GM12878 (cell line): ENCODE results near the gene SPRING1. TPM values are rescaled to one million over a fixed set of nuclear protein-coding genes. Genes with fewer than 3 reads are reported as not detected.
A peak's percentile ranks its signal among the peaks of the same experiment; 100 is the strongest.

Source experiments
- ATAC-seq: fragments of 200-7000 bp; cut with Tn5 transposase; 3 replicates; pipeline ENCODE4 v1.9.1; 2020; ENCODE audit warnings: mild to moderate bottlenecking, moderate library complexity
- BruUV-seq: library from RNA; stranded (reverse); fragments of 400-500 nt; replicated peaks from 2 replicates; lab custom pipeline; 2021; lab: Mats Ljungman, UMichigan
- CTCF ChIA-PET: fragments of 300-600 bp; sonication (Branson Sonifier 250); formaldehyde crosslinking; extraction: SDS; loops from one replicate; lab custom pipeline; 2021; ENCODE audit warnings: inconsistent platforms; lab: Yijun Ruan, JAX
- POLR2A ChIA-PET: fragments of 350-600 bp; formaldehyde crosslinking; extraction: SDS; loops from one replicate; lab custom pipeline; 2021; ENCODE audit warnings: inconsistent platforms; lab: Charles Lee
- RAD21 ChIA-PET: fragments of 300-600 bp; sonication (Branson Sonifier 250); formaldehyde crosslinking; loops from one replicate; lab custom pipeline; 2023; ENCODE audit warnings: antibody characterized with exemption; ENCODE audit not compliant: unreplicated experiment; lab: Charles Lee
- SMC1A ChIA-PET: fragments of 300-600 bp; sonication (Branson Sonifier 250); formaldehyde crosslinking; loops from one replicate; lab custom pipeline; 2023; ENCODE audit not compliant: unreplicated experiment, uncharacterized antibody; lab: Charles Lee
- DNase-seq: peaks from one replicate; pipeline ENCODE4 v3.0.0-alpha.2; 2011; ENCODE audit warnings: low read depth, low spot score
- FAIRE-seq: peaks from 3 replicates; lab custom pipeline; 2011; peaks lifted over from hg19 to GRCh38; lab: Jason Lieb, UNC
- H2AFZ ChIP-seq: 2 replicates; pipeline ENCODE4 v1.6.0; 2011; ENCODE audit warnings: low read depth, low read length, control low read depth; ENCODE audit not compliant: control insufficient read depth
- H3K27ac ChIP-seq: 2 replicates; pipeline ENCODE4 v1.5.1; 2011; ENCODE audit warnings: control low read depth; ENCODE audit not compliant: control insufficient read depth, insufficient read depth
- H3K27me3 ChIP-seq, 2 experiments: replicated peaks in 1 of 2; 2 replicates each; pipeline versions ENCODE4 v1.6.0 to v1.6.1; 2011; ENCODE audit warnings: low read length in 1 of 2; ENCODE audit not compliant: control insufficient read depth in 2 of 2, insufficient read depth in 2 of 2
- H3K36me3 ChIP-seq, 2 experiments: 2 replicates each; pipeline ENCODE4 v1.5.1; 2011; ENCODE audit warnings: low read length in 1 of 2; ENCODE audit not compliant: control insufficient read depth in 2 of 2, insufficient read depth in 2 of 2
- H3K4me1 ChIP-seq: 2 replicates; pipeline ENCODE4 v1.6.1; 2011; ENCODE audit warnings: mild to moderate bottlenecking, low read length, moderate library complexity, mixed read lengths; ENCODE audit not compliant: control insufficient read depth, insufficient read depth
- H3K4me2 ChIP-seq: 2 replicates; pipeline ENCODE4 v1.6.0; 2011; ENCODE audit warnings: control low read depth; ENCODE audit not compliant: control insufficient read depth, insufficient read depth
- H3K4me3 ChIP-seq: fragments of 200-600 bp; sonication (generic); 2 replicates; pipeline ENCODE4 v1.5.1; 2016
- H3K79me2 ChIP-seq: 2 replicates; pipeline ENCODE4 v1.6.0; 2011; ENCODE audit warnings: low read length; ENCODE audit not compliant: control insufficient read depth, insufficient read depth
- H3K9ac ChIP-seq: 2 replicates; pipeline ENCODE4 v1.8.0; 2011; ENCODE audit warnings: low read length, control low read depth, mixed read lengths; ENCODE audit not compliant: control insufficient read depth, insufficient read depth
- H3K9me3 ChIP-seq: replicated peaks from 3 replicates; pipeline ENCODE4 v1.5.1; 2011; ENCODE audit warnings: mild to moderate bottlenecking, low read length; ENCODE audit not compliant: control insufficient read depth, insufficient read depth
- H4K20me1 ChIP-seq: 2 replicates; pipeline ENCODE4 v1.6.0; 2011; ENCODE audit not compliant: control insufficient read depth, insufficient read depth
- PAX5 ChIP-seq: IDR thresholded peaks from 2 replicates; pipeline ENCODE4 v1.6.1; 2011; ENCODE audit warnings: low read depth, low read length, borderline replicate concordance
- RUNX3 ChIP-seq: IDR thresholded peaks from 2 replicates; pipeline ENCODE4 v1.6.1; 2012; ENCODE audit warnings: low read length, inconsistent platforms
- SPI1 ChIP-seq: IDR thresholded peaks from 2 replicates; pipeline ENCODE4 v1.6.1; 2011; ENCODE audit warnings: low read depth, mild to moderate bottlenecking, low read length, moderate library complexity, borderline replicate concordance; ENCODE audit not compliant: insufficient read depth
- WGBS: methylation state at CpG from one replicate; pipeline ENCODE4 v1.1.6; 2016; ENCODE audit warnings: low lambda C conversion rate; ENCODE audit not compliant: insufficient replicate concordance, insufficient coverage; ENCODE audit errors: missing lambda C conversion rate; 5-methylcytosine and 5-hydroxymethylcytosine counted together
- in situ Hi-C: fragments of 300-500 bp; cut with MboI; formaldehyde crosslinking; loops from 9 replicates; pipeline ENCODE4 v1.14.3; 2018; ENCODE audit warnings: mixed read lengths
- intact Hi-C: fragments of 100-400 bp; cut with micrococcal nuclease; formaldehyde crosslinking; loops from one replicate; pipeline ENCODE4 v1.14.2; 2022; ENCODE audit not compliant: unreplicated experiment
- polyA plus RNA-seq, 11 experiments: library from polyadenylated mRNA; depleted of rRNA in 4 of 11; unstranded in 6 of 11; stranded (reverse) in 5 of 11; fragments of >200 nt; fragmentation: Nextera tagmentation in 4 of 11; fragmentation: Illumina TruSeq in 1 of 11; extraction: Ambion mirVana in 4 of 11; extraction: Trizol in 1 of 11; gene quantifications; 1 replicate in 1 of 11; 2 replicates in 10 of 11; pipeline versions ENCODE4 v1.2.1 to v1.2.3, GENCODE V29; 2011 to 2016; ENCODE audit warnings: inconsistent platforms in 2 of 11, missing spikeins in 2 of 11, low read depth in 1 of 11
- small RNA-seq: library from RNA; depleted of rRNA; stranded (forward); fragments of <200 nt; gene quantifications from one replicate; pipeline ENCODE3, GENCODE V24; 2014
- total RNA-seq, 4 experiments: library from RNA; depleted of rRNA in 3 of 4; stranded (reverse); fragments of >200 nt in 3 of 4; fragmentation: Illumina TruSeq in 1 of 4; extraction: Trizol in 1 of 4; gene quantifications; 2 replicates each; pipeline versions ENCODE4 v1.2.1 to v1.2.3, GENCODE V29; 2013 to 2021

The SPRING1 gene
- total and polyA plus RNA-seq, 10 of the 15 experiments (the other 5 are each of a cell fraction or from before 2014, with no cell fraction given), result 2.5 to 25.7 (median 14.3) TPM

DNA sequence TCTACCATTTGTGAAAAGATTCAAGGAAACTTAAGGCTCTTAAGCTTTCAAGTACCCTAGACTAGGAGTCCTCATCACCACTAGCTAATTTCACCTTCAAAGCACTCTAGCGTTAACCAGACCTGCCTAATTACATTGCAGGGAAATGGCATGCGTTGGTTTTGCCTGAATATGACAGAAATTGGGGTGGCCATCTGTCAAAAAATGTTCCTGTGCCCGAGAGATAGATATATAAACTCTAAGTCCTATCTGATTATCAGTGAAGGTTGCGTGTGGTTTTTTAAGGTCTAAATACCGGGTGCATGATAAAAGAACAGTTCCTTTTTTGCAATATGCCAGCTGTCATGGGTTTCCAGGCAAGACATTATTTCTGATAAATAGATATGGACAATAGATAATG lies 48.3 kb downstream of the SPRING1 start:
- intact Hi-C loops (no loop called here), in situ Hi-C loops (no loop called here)
- BruUV-seq, result no TSS peak
- H3K27me3 ChIP-seq, result 0 out of 4 replicates have a peak, but pooled peaks cover 0 to 6% of the 10 kb centered on the region in 2 experiments
- ChIA-PET SMC1A (no interaction called here), CTCF (interaction anchor here (0.6 kb wide), 1 partner anchor 11 kb away, joined by 3 read pairs; no protein-coding TSS in a partner anchor), RAD21 (interaction anchor here (1.0 to 2.1 kb wide), 2 partner anchors 16 to 431 kb away, joined by 3 to 7 read pairs; no protein-coding TSS in a partner anchor), POLR2A (no interaction called here)
- H2AFZ ChIP-seq, result no peak overlapping the region
- no peaks in the 10 kb centered on the region for H3K36me3 ChIP-seq
- ATAC-seq (no peak), FAIRE-seq (no peak), DNase-seq (no peak)
- H3K4me3 ChIP-seq, result no peak overlapping the region
- H3K4me1 ChIP-seq, result peaks cover 4% of the 10 kb centered on the region; the same call in 1 of the 2 replicates
- no peak overlapping the region for H3K9ac ChIP-seq
- no peaks in the 10 kb centered on the region for H3K79me2 ChIP-seq
- 0 out of 2 replicates have a peak, but pooled peaks have one; percentile 22 for TF ChIP-seq SPI1
- 0 out of 2 replicates have a peak, but pooled peaks have one; percentile 14 for TF ChIP-seq RUNX3
- TF ChIP-seq PAX5, result no peak
- no peak overlapping the region for H3K4me2 ChIP-seq
- no peaks in the 10 kb centered on the region for H3K9me3 ChIP-seq
- H3K27ac ChIP-seq, result no peak overlapping the region
- no peaks in the 10 kb centered on the region for H4K20me1 ChIP-seq
- 49% methylated on average over 5 of the region's 5 CpGs for WGBS

Small RNAs within 50 kb of the gene (small RNA-seq; reads per million reads assigned to genes)
- gene RNU6-558P, result not detected

Other genes with a start within 250 kb of the SPRING1 start
- gene MAP1LC3B2, start 178.7 kb downstream of the SPRING1 start, total RNA-seq (2014; rRNA removed), result not detected in 2 replicates
- gene MAP1LC3B2, start 178.7 kb downstream of the SPRING1 start, total RNA-seq (2014; rRNA removed; fragmentation: Illumina TruSeq; extraction: Trizol), result not detected in 2 replicates
- 1.8 TPM in 1 of 2 replicates, not detected in the other for gene MAP1LC3B2, start 178.7 kb downstream of the SPRING1 start, total RNA-seq (2021)
- 1.6 and 2.2 TPM in 2 replicates for gene MAP1LC3B2, start 178.7 kb downstream of the SPRING1 start, polyA plus RNA-seq (2011; rRNA removed)
- gene MAP1LC3B2, start 178.7 kb downstream of the SPRING1 start, polyA plus RNA-seq (2014; fragmentation: Illumina TruSeq; extraction: Trizol), result 0.25 and 0.41 TPM in 2 replicates
- under 1 TPM; 0.23 to 0.40 TPM for gene MAP1LC3B2, start 178.7 kb downstream of the SPRING1 start, polyA plus RNA-seq (2014; fragmentation: Nextera tagmentation; extraction: Ambion mirVana)
- gene MAP1LC3B2, start 178.7 kb downstream of the SPRING1 start, polyA plus RNA-seq (2014; rRNA removed), result 0.27 and 0.72 TPM in 2 replicates
- gene MAP1LC3B2, start 178.7 kb downstream of the SPRING1 start, polyA plus RNA-seq (2016; fragmentation: Nextera tagmentation; extraction: Ambion mirVana), result 1 to 10 TPM; 2.7 TPM
- gene RNFT2, start 246 bp upstream of the SPRING1 start, total RNA-seq (2014; rRNA removed), result 8.0 and 8.8 TPM in 2 replicates
- 6.1 and 8.7 TPM in 2 replicates for gene RNFT2, start 246 bp upstream of the SPRING1 start, total RNA-seq (2014; rRNA removed; fragmentation: Illumina TruSeq; extraction: Trizol)
- 17.3 and 21.0 TPM in 2 replicates for gene RNFT2, start 246 bp upstream of the SPRING1 start, total RNA-seq (2021)
- gene RNFT2, start 246 bp upstream of the SPRING1 start, polyA plus RNA-seq (2011; rRNA removed), result 8.1 and 10.5 TPM in 2 replicates
- 2.4 and 2.5 TPM in 2 replicates for gene RNFT2, start 246 bp upstream of the SPRING1 start, polyA plus RNA-seq (2014; fragmentation: Illumina TruSeq; extraction: Trizol)
- gene RNFT2, start 246 bp upstream of the SPRING1 start, polyA plus RNA-seq (2014; fragmentation: Nextera tagmentation; extraction: Ambion mirVana), result 10 to 100 TPM in 1 of 2 experiments, 1 to 10 TPM in 1; 3.5 to 12.7 TPM
- 7.0 and 7.7 TPM in 2 replicates for gene RNFT2, start 246 bp upstream of the SPRING1 start, polyA plus RNA-seq (2014; rRNA removed)
- gene RNFT2, start 246 bp upstream of the SPRING1 start, polyA plus RNA-seq (2016; fragmentation: Nextera tagmentation; extraction: Ambion mirVana), result 10 to 100 TPM; 12.3 to 14.2 TPM
- not detected in 2 replicates for gene HRK, start 143.4 kb upstream of the SPRING1 start, total RNA-seq (2014; rRNA removed)
- not detected in 2 replicates for gene HRK, start 143.4 kb upstream of the SPRING1 start, total RNA-seq (2014; rRNA removed; fragmentation: Illumina TruSeq; extraction: Trizol)
- not detected in 2 replicates for gene HRK, start 143.4 kb upstream of the SPRING1 start, total RNA-seq (2021)
- gene HRK, start 143.4 kb upstream of the SPRING1 start, polyA plus RNA-seq (2011; rRNA removed), result not detected in 2 replicates
- not detected in 2 replicates for gene HRK, start 143.4 kb upstream of the SPRING1 start, polyA plus RNA-seq (2014; fragmentation: Illumina TruSeq; extraction: Trizol)
- not detected for gene HRK, start 143.4 kb upstream of the SPRING1 start, polyA plus RNA-seq (2014; fragmentation: Nextera tagmentation; extraction: Ambion mirVana)
- gene HRK, start 143.4 kb upstream of the SPRING1 start, polyA plus RNA-seq (2014; rRNA removed), result not detected in 2 replicates
- gene HRK, start 143.4 kb upstream of the SPRING1 start, polyA plus RNA-seq (2016; fragmentation: Nextera tagmentation; extraction: Ambion mirVana), result not detected
- gene FBXW8, start 172.9 kb upstream of the SPRING1 start, total RNA-seq (2014; rRNA removed), result 4.3 and 4.6 TPM in 2 replicates
- 2.5 and 2.6 TPM in 2 replicates for gene FBXW8, start 172.9 kb upstream of the SPRING1 start, total RNA-seq (2014; rRNA removed; fragmentation: Illumina TruSeq; extraction: Trizol)
- 6.8 and 7.5 TPM in 2 replicates for gene FBXW8, start 172.9 kb upstream of the SPRING1 start, total RNA-seq (2021)
- gene FBXW8, start 172.9 kb upstream of the SPRING1 start, polyA plus RNA-seq (2011; rRNA removed), result 4.0 and 7.3 TPM in 2 replicates
- 3.9 and 4.5 TPM in 2 replicates for gene FBXW8, start 172.9 kb upstream of the SPRING1 start, polyA plus RNA-seq (2014; fragmentation: Illumina TruSeq; extraction: Trizol)
- under 1 TPM; 0.49 to 0.52 TPM for gene FBXW8, start 172.9 kb upstream of the SPRING1 start, polyA plus RNA-seq (2014; fragmentation: Nextera tagmentation; extraction: Ambion mirVana)
- gene FBXW8, start 172.9 kb upstream of the SPRING1 start, polyA plus RNA-seq (2014; rRNA removed), result 4.5 and 5.0 TPM in 2 replicates
- 1 to 10 TPM; 4.0 to 5.4 TPM for gene FBXW8, start 172.9 kb upstream of the SPRING1 start, polyA plus RNA-seq (2016; fragmentation: Nextera tagmentation; extraction: Ambion mirVana)